Inferior parietal cortex (tissue), 1 donor: Measurements from ENCODE around the gene BOK.

ENCODE experiments used
- DNase-seq: peaks from one replicate; pipeline ENCODE4 v3.0.0-alpha.2; 2016; ENCODE audit errors: extremely low spot score

The BOK gene

GRCh38 chr2:241601841-241602240, 43.3 kb downstream of the BOK start:
- DNase-seq = no peak

- no peak for DNase-seq
Observed at GRCh38 chr2:241602720-241603119, 44.2 kb downstream of the BOK start.

GRCh38 chr2:241603686-241604085, 45.1 kb downstream of the BOK start:
- no peak for DNase-seq

GRCh38 chr2:241606186-241606585, 47.6 kb downstream of the BOK start:
- DNase-seq = no peak

- DNase-seq = no peak
Observed at GRCh38 chr2:241607162-241607885, 48.8 kb downstream of the BOK start.

- no peak for DNase-seq
Observed at GRCh38 chr2:241608881-241609280, 50.3 kb downstream of the BOK start.

GRCh38 chr2:241609859-241610793, 51.6 kb downstream of the BOK start:
- DNase-seq = peak; percentile 48

GRCh38 chr2:241611062-241611461, 52.5 kb downstream of the BOK start:
- DNase-seq = no peak

GRCh38 chr2:241612156-241613016, 53.8 kb downstream of the BOK start:
- no peak for DNase-seq

- no peak for DNase-seq
Observed at GRCh38 chr2:241613017-241613780, 54.7 kb downstream of the BOK start.

- DNase-seq = no peak
Observed at GRCh38 chr2:241615041-241615440, 56.5 kb downstream of the BOK start.

GRCh38 chr2:241615522-241616052, 57.0 kb downstream of the BOK start:
- DNase-seq = no peak

GRCh38 chr2:241616168-241617125, 57.9 kb downstream of the BOK start:
- no peak for DNase-seq

- peak; percentile 45 for DNase-seq
Observed at GRCh38 chr2:241617431-241618154, 59.0 kb downstream of the BOK start.

GRCh38 chr2:241618296-241618805, 59.8 kb downstream of the BOK start:
- DNase-seq = no peak

GRCh38 chr2:241618829-241619228, 60.3 kb downstream of the BOK start:
- no peak for DNase-seq

GRCh38 chr2:241619597-241620418, 61.3 kb downstream of the BOK start:
- DNase-seq = no peak

GRCh38 chr2:241620419-241620769, 61.8 kb downstream of the BOK start:
- DNase-seq = no peak
